ENCODE measurements around the gene ARHGAP42.
A peak's percentile ranks its signal among the peaks of the same experiment; 100 is the strongest.
"Not testable (repeated sequence)": the region's sequence is repeated elsewhere in the genome, so short reads cannot be mapped to it uniquely, and the experiment has no call there.

Gene ARHGAP42, protein sequence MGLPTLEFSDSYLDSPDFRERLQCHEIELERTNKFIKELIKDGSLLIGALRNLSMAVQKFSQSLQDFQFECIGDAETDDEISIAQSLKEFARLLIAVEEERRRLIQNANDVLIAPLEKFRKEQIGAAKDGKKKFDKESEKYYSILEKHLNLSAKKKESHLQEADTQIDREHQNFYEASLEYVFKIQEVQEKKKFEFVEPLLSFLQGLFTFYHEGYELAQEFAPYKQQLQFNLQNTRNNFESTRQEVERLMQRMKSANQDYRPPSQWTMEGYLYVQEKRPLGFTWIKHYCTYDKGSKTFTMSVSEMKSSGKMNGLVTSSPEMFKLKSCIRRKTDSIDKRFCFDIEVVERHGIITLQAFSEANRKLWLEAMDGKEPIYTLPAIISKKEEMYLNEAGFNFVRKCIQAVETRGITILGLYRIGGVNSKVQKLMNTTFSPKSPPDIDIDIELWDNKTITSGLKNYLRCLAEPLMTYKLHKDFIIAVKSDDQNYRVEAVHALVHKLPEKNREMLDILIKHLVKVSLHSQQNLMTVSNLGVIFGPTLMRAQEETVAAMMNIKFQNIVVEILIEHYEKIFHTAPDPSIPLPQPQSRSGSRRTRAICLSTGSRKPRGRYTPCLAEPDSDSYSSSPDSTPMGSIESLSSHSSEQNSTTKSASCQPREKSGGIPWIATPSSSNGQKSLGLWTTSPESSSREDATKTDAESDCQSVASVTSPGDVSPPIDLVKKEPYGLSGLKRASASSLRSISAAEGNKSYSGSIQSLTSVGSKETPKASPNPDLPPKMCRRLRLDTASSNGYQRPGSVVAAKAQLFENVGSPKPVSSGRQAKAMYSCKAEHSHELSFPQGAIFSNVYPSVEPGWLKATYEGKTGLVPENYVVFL

DNA sequence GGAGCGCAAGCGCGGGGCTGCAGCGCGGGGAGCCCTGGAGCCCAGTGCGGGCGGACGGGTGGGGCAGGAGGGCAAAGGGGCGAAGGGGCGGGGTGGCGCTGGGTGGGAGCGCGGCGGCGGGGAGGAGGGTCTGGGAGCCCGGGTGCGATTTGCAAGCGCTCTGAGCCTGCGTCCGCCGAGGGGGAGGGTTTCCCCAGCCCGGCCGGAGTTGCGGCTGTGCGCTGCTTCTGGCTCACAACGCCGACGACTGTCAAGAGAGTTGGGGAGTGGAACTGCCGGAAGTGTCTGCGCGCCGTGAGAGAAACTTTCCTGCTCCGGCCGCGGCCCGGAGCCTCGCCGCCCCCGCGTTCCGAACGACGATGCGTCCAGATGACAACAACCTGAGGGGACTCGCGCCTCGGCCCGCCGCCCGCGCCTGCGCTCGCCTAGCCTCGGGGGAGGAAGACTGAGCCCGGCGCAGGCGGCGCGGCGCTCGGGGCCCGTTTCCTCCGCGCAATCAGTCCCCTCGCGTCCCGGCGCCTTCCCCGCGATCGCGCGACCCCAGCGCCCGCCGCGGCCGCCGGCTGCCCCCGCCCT lies at the start of gene ARHGAP42:
Gene ARHGAP42, plus strand, starts transcription at position 235 of the 576 bp plus-strand sequence. CDS start 391 bp downstream, outside the sequence.
- DNase-seq, result peak; percentile 10

DNA sequence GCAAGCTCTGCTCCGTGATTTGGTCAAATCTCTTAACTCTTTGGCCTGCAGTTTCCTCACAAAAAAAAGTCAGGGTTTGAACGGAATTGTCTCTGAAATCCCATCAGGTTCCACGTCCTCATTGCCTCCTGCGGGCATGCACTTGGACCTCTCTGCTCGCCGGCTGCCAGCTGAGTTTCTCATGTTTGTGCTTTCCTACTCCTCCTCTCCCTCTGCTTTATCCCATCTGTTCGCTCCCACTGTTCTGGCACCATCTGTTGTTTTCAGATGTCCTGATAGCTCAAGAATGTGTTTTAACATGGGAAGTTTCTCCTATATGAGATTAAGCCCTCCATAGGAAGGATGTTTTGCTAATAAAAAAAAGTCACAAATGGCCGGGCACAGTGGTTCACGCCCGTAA lies 49.4 kb upstream of the ARHGAP42 start:
- DNase-seq, result no peak

- no peak for DNase-seq
Observed at GRCh38 chr11:100638648-100639047, 48.4 kb upstream of the ARHGAP42 start.

- DNase-seq, result peak; percentile 6
Observed at GRCh38 chr11:100639140-100639539, 47.9 kb upstream of the ARHGAP42 start.

GRCh38 chr11:100640071-100640470 lies 47.0 kb upstream of the ARHGAP42 start:
- DNase-seq, result no peak

DNA sequence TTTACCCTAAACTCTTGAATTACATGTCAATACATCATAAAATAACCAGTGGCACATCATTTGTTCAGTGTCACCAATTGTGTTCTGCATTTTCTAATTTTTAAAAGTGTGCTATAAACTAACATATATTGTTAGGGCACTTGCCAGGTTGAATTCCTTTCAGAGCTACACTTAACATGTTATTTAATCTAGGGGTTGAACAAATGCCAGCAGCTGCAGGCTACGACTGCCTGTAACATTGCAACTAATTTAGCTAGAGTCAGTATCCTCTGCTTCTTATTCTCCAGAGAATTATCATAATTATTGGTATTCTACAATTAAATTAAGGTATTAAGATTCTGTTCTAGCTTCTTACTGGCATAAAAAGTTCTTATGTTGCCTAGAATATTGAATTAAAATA lies 46.4 kb upstream of the ARHGAP42 start:
- no peak for DNase-seq

GRCh38 chr11:100641456-100641855 lies 45.6 kb upstream of the ARHGAP42 start:
- no peak for DNase-seq

- DNase-seq, result no peak
Observed at GRCh38 chr11:100646545-100646944, 40.5 kb upstream of the ARHGAP42 start.

DNA sequence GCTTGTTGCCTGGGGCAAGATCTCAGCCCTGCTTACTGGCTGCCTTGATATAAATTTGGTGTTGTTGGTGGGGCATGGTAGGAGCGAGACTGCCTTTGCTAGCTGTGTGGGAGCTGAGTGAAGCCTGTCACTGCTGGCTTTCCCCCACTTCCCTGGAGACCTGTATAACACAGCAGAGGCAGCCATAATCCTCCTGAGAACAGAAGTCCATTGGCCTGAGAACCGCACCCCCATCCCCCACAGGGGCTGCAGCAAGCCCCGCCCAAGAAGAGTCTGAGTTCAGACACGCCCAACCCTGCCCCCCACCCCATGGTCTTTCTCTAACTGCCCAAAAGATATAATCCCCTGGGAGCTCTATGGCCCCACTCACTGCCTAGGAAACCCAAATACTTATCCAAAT lies 39.2 kb upstream of the ARHGAP42 start:
- no peak for DNase-seq

DNA sequence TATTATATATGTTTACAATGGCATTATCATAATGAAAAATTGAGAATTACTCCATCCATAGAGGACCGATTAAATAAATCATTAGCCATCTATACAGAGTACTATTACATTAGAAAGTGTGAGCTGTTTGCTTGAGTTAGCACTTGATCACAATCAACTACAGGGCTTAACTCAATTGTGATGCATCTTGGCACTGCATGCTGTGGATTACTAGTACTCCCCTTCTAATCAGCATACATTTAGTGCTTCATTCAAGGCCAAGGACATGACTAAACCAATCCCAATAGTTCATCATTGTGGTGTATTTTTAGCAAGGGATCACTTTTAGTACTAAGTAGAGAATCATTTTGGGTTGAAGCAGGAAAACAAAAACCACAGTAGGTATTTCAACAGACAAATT lies 23.5 kb upstream of the ARHGAP42 start:
- no peak for DNase-seq

DNA sequence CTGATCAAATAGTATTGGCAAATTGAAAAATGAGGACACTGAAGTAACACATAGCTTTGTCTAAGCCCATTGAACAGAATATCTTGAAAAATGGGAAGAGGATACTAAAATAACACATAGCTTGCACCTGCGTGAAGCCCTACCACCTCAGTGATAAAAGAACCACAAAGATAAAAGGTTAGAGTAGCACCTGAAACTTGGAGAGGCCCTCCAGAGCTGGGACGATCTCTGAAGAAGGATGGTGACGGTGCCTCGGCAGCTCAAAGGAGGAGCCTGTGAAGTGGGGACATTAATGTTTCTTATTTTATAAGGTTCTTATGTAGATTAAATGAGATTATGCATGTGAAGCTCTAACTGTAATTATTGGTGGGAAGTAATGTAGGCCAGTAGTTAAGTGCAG lies 23.1 kb upstream of the ARHGAP42 start:
- no peak for DNase-seq

DNA sequence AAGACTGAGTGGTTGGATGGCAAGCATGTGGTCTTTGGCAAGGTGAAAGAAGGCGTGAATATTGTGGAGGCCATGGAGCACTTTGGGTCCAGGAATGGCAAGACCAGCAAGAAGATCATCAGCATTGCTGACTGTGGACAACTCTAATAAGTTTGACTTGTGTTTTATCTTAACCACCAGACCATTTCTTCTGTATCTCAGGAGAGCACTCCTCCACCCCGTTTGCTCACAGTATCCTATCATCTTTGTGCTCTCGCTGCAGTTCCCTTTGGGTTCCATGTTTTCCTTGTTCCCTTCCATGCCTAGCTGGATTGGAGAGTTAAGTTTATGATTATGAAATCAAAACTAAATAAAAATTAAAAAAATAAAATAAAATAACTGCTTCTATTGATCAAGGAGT lies 20.3 kb upstream of the ARHGAP42 start:
- not testable (repeated sequence) for DNase-seq

- no peak for DNase-seq
Observed at GRCh38 chr11:100667449-100667848, 19.6 kb upstream of the ARHGAP42 start.

DNA sequence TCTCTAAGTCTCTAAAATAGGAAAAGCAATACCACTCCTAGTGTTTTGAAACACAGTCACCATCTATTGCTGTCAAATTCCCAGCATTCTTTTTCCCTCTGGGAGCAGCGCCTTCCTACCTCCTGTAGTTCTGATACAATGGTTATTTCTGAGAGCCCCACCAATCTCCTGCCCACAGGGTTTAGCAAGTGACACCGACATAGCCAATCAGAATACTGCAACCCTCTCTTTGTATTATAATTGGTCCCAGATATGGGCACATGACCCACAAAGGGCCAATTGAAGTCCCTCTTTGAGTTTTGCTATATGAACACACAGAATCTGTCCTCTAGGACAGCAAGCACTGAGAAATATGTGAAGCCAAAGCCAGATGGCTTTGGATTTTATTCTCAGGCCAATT lies 16.9 kb upstream of the ARHGAP42 start:
- DNase-seq, result no peak

- no peak for DNase-seq
Observed at GRCh38 chr11:100671471-100671870, 15.6 kb upstream of the ARHGAP42 start.

GRCh38 chr11:100672498-100673033 lies 14.5 kb upstream of the ARHGAP42 start:
- no peak for DNase-seq

- DNase-seq, result no peak
Observed at GRCh38 chr11:100673063-100673462, 14.0 kb upstream of the ARHGAP42 start.

- peak; percentile 52 for DNase-seq
Observed at GRCh38 chr11:100674212-100674611, 12.9 kb upstream of the ARHGAP42 start.

GRCh38 chr11:100675115-100675650 lies 11.9 kb upstream of the ARHGAP42 start:
- DNase-seq, result no peak

GRCh38 chr11:100676901-100677300 lies 10.2 kb upstream of the ARHGAP42 start:
- DNase-seq, result no peak

DNA sequence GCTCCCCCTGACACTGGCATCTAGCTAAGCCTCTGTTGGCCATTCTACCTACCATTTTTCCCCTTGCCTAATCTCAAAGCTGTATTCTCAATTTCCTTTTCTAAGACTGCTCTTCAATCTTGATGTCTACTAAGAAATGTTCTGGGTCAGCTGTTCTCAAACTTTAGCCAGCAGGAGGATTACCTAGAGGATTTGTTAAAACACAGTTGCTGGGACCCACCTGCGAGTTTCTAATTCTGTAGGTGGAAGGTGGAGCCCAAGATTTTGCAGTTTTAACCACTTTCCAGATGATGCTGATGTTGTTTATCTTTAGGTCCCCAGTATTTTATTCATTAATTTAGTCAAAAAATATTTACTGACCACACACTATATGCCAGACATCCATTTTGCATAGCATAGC lies 9.3 kb upstream of the ARHGAP42 start:
- no peak for DNase-seq

DNA sequence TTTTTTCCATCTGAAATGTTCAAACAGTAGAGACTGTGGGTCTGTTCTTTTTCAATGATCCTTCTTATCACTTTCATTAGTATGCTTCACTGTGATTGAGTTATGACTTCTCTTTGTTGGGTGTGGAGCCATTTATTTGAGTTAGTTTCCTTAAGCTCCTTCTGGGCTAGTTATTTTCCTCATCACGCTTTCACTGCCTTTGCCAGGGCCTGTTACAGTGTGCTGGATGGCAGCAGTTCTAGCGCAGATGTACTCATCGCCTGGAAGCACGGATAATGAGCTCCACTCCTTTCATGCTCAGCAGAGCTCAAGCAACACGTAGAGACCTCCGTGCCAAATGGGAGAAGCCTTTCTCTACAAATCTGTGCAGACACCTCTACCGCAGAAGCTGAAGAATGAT lies 7.0 kb upstream of the ARHGAP42 start:
- DNase-seq, result no peak

- DNase-seq, result peak; percentile 58
Observed at GRCh38 chr11:100681064-100681502, 6.0 kb upstream of the ARHGAP42 start.
